HCT116 (cell line): ENCODE results near the gene ALDH3B1. TPM values are rescaled to one million over a fixed set of nuclear protein-coding genes. Genes with fewer than 3 reads are reported as not detected.

Experiments used
- ATAC-seq: fragments of 200-7000 bp; cut with Tn5 transposase; 2 replicates; pipeline ENCODE4 v1.9.1; 2020; ENCODE audit warnings: mild to moderate bottlenecking, moderate library complexity
- BruUV-seq: library from RNA; stranded (reverse); fragments of 400-500 nt; replicated peaks from 2 replicates; lab custom pipeline; 2021; lab: Mats Ljungman, UMichigan
- CTCF ChIA-PET: fragments of 300-600 bp; sonication (Branson Sonifier 250); formaldehyde crosslinking; loops from one replicate; lab custom pipeline; 2021; ENCODE audit warnings: antibody characterized with exemption; lab: Charles Lee
- POLR2A ChIA-PET: fragments of 300-600, 350-600 bp; sonication (Branson Sonifier 250); formaldehyde crosslinking; loops from one replicate; lab custom pipeline; 2021; ENCODE audit warnings: antibody characterized with exemption; lab: Charles Lee
- RAD21 ChIA-PET, 2 experiments: fragments of 300-600 bp; sonication (Branson Sonifier 250); formaldehyde crosslinking; loops; one replicate each; lab custom pipeline; 2023; ENCODE audit warnings: low total read pairs in 2 of 2; ENCODE audit not compliant: uncharacterized antibody in 2 of 2, unreplicated experiment in 2 of 2, low non-redundant PET in 1 of 2; lab: Charles Lee
- DNase-seq: peaks from one replicate; pipeline ENCODE4 v3.0.0-alpha.2; 2010; ENCODE audit warnings: low read depth, low spot score
- H2AFZ ChIP-seq: fragments of 200-600 bp; shearing (Covaris generic), sonication (generic); 2 replicates; pipeline ENCODE4 v1.6.1; 2017; ENCODE audit warnings: low read depth, mixed run types, mixed read lengths, antibody characterized with exemption, low read length; ENCODE audit not compliant: poor library complexity, severe bottlenecking
- H3K27ac ChIP-seq: 2 replicates; pipeline ENCODE4 v1.5.1; 2012; ENCODE audit warnings: low read depth, low read length
- H3K27me3 ChIP-seq: fragments of 200-600 bp; sonication (generic); 2 replicates; pipeline ENCODE4 v1.6.1; 2016; ENCODE audit warnings: mixed run types, low read length, mixed read lengths; ENCODE audit not compliant: insufficient read depth
- H3K36me3 ChIP-seq, 2 experiments: fragments of 200-500 bp in 1 of 2; fragments of 200-600 bp in 1 of 2; sonication (Bioruptor generic) in 1 of 2; sonication (generic) in 1 of 2; 2 replicates each; pipeline versions ENCODE4 v1.5.1 to v1.6.1; 2014 to 2016; ENCODE audit warnings: low read length in 2 of 2, inconsistent platforms in 1 of 2, mixed read lengths in 1 of 2, mixed run types in 1 of 2; ENCODE audit not compliant: insufficient read depth in 2 of 2, control insufficient read depth in 1 of 2
- H3K4me1 ChIP-seq, 2 experiments: fragments of 200-600 bp in 1 of 2; sonication (generic) in 1 of 2; 2 replicates each; pipeline versions ENCODE4 v1.5.1 to v1.6.1; 2012 to 2017; ENCODE audit warnings: low read length in 2 of 2, inconsistent platforms in 1 of 2, mild to moderate bottlenecking in 1 of 2, mixed read lengths in 1 of 2, mixed run types in 1 of 2, moderate library complexity in 1 of 2; ENCODE audit not compliant: insufficient read depth in 2 of 2, control insufficient read depth in 1 of 2
- H3K4me2 ChIP-seq: fragments of 200-600 bp; sonication (generic); 2 replicates; pipeline ENCODE4 v1.6.1; 2017; ENCODE audit warnings: mixed run types, low read length, mixed read lengths
- H3K4me3 ChIP-seq, 2 experiments: fragments of 200-600 bp in 1 of 2; sonication (generic) in 1 of 2; replicated peaks in 1 of 2; 2 replicates each; pipeline ENCODE4 v1.5.1; 2011 to 2016; ENCODE audit warnings: low read length in 2 of 2, control low read depth in 1 of 2, low read depth in 1 of 2, mild to moderate bottlenecking in 1 of 2, mixed read lengths in 1 of 2, mixed run types in 1 of 2
- H3K79me2 ChIP-seq: fragments of 200-600 bp; sonication (generic); 2 replicates; pipeline ENCODE4 v1.6.1; 2017; ENCODE audit warnings: mild to moderate bottlenecking, mixed run types, low read length, moderate library complexity, mixed read lengths; ENCODE audit not compliant: insufficient read depth
- H3K9ac ChIP-seq: fragments of 200-600 bp; sonication (generic); 2 replicates; pipeline ENCODE4 v1.6.1; 2016; ENCODE audit warnings: low read length, mixed read lengths
- H3K9me2 ChIP-seq: fragments of 200-600 bp; sonication (generic), shearing (Covaris generic); 2 replicates; pipeline ENCODE4 v1.6.1; 2017; ENCODE audit warnings: mixed run types, mild to moderate bottlenecking, moderate library complexity; ENCODE audit not compliant: insufficient read depth
- H3K9me3 ChIP-seq, 2 experiments: fragments of 200-500 bp in 1 of 2; fragments of 200-600 bp in 1 of 2; sonication (Bioruptor generic) in 1 of 2; sonication (generic) in 1 of 2; 2 replicates each; pipeline ENCODE4 v1.6.1; 2014 to 2017; ENCODE audit warnings: low read length in 2 of 2, mixed read lengths in 2 of 2, inconsistent platforms in 1 of 2, low read depth in 1 of 2, mild to moderate bottlenecking in 1 of 2, mixed run types in 1 of 2, moderate library complexity in 1 of 2; ENCODE audit not compliant: control insufficient read depth in 1 of 2, insufficient read depth in 1 of 2
- H4K20me1 ChIP-seq: fragments of 200-600 bp; sonication (generic), shearing (Covaris generic); 2 replicates; pipeline ENCODE4 v1.6.1; 2017; ENCODE audit warnings: mixed run types, mild to moderate bottlenecking, moderate library complexity; ENCODE audit not compliant: insufficient read depth
- ATF3 ChIP-seq: IDR thresholded peaks from 2 replicates; pipeline ENCODE4 v1.6.1; 2012
- CTCF ChIP-seq, 3 experiments: fragments of 200-600 bp in 1 of 3; sonication (generic) in 1 of 3; IDR thresholded peaks in 2 of 3; conservative IDR thresholded peaks in 1 of 3; 2 replicates each; pipeline ENCODE4 v1.5.1; 2012 to 2017; ENCODE audit warnings: low read depth in 2 of 3, low read length in 2 of 3, antibody characterized with exemption in 1 of 3, borderline replicate concordance in 1 of 3, control low read depth in 1 of 3, mild to moderate bottlenecking in 1 of 3, mixed read lengths in 1 of 3, mixed run types in 1 of 3, moderate library complexity in 1 of 3; ENCODE audit not compliant: insufficient read depth in 1 of 3
- EGR1 ChIP-seq: IDR thresholded peaks from 2 replicates; pipeline ENCODE4 v1.6.1; 2012; ENCODE audit warnings: low read depth
- EZH2 ChIP-seq: fragments of 200-600 bp; sonication (generic); IDR thresholded peaks from 2 replicates; pipeline ENCODE4 v1.6.1; 2017; ENCODE audit warnings: antibody characterized with exemption, mixed run types
- EZH2phosphoT487 ChIP-seq: fragments of 200-600 bp; IDR thresholded peaks from 2 replicates; pipeline ENCODE4 v1.6.1; 2018; ENCODE audit warnings: antibody characterized with exemption, borderline replicate concordance
- FOSL1 ChIP-seq: IDR thresholded peaks from 2 replicates; pipeline ENCODE4 v1.6.1; 2012; ENCODE audit warnings: low read depth
- JUND ChIP-seq: IDR thresholded peaks from 2 replicates; pipeline ENCODE4 v1.6.1; 2012
- MAX ChIP-seq: IDR thresholded peaks from 2 replicates; pipeline ENCODE4 v1.6.1; 2012
- POLR2A ChIP-seq: IDR thresholded peaks from 2 replicates; pipeline ENCODE4 v1.7.0; 2011; ENCODE audit warnings: borderline replicate concordance; ENCODE audit not compliant: insufficient read depth, insufficient read length; ENCODE audit errors: extremely low read depth
- POLR2AphosphoS5 ChIP-seq: IDR thresholded peaks from 2 replicates; pipeline ENCODE4 v1.6.1; 2011; ENCODE audit warnings: mild to moderate bottlenecking, low read depth, low read length, moderate library complexity
- RAD21 ChIP-seq: IDR thresholded peaks from 2 replicates; pipeline ENCODE4 v1.6.1; 2012; ENCODE audit warnings: low read depth, mild to moderate bottlenecking
- REST ChIP-seq: IDR thresholded peaks from 2 replicates; pipeline ENCODE4 v1.6.1; 2012; ENCODE audit warnings: low read depth
- SIN3A ChIP-seq: IDR thresholded peaks from 2 replicates; pipeline ENCODE4 v1.6.1; 2012; ENCODE audit warnings: low read depth
- SP1 ChIP-seq: IDR thresholded peaks from 2 replicates; pipeline ENCODE4 v1.6.1; 2012; ENCODE audit warnings: low read depth
- SRF ChIP-seq: IDR thresholded peaks from 2 replicates; pipeline ENCODE4 v1.6.1; 2012; ENCODE audit warnings: low read depth
- TCF7L2 ChIP-seq: IDR thresholded peaks from 2 replicates; pipeline ENCODE4 v1.7.0; 2011; ENCODE audit warnings: borderline replicate concordance, inconsistent platforms; ENCODE audit not compliant: insufficient read depth, insufficient read length; ENCODE audit errors: extremely low read depth
- YY1 ChIP-seq: IDR thresholded peaks from 2 replicates; pipeline ENCODE4 v1.6.1; 2011; ENCODE audit warnings: low read length, low read depth, moderate library complexity, mild to moderate bottlenecking; ENCODE audit not compliant: insufficient replicate concordance; ENCODE audit errors: extremely low read depth
- ZBTB33 ChIP-seq: IDR thresholded peaks from 2 replicates; pipeline ENCODE4 v1.6.1; 2011; ENCODE audit warnings: mild to moderate bottlenecking, low read length, moderate library complexity; ENCODE audit not compliant: insufficient replicate concordance; ENCODE audit errors: extremely low read depth
- intact Hi-C: fragments of 100-400 bp; cut with micrococcal nuclease; formaldehyde crosslinking; loops from 2 replicates; pipeline ENCODE4 v1.10.0; 2022
- total RNA-seq: library from RNA; stranded (reverse); gene quantifications from one replicate; pipeline ENCODE4 v1.2.1, GENCODE V29; 2021; ENCODE audit not compliant: unreplicated experiment

Gene ALDH3B1
- total RNA-seq, 1 experiment from 2014 or later: 25.5 TPM

GRCh38 chr11:68057807-68058206 is 47.7 kb downstream of the ALDH3B1 start:
- Histone ChIP-seq H2AFZ (no peak overlapping the region), H3K4me2 (no peak overlapping the region), H3K27me3 (no peaks in the 10 kb centered on the region), H3K9ac (no peak overlapping the region), H3K4me1 (no peaks in the 10 kb centered on the region), H3K79me2 (no peaks in the 10 kb centered on the region), H3K9me3 (no peaks in the 10 kb centered on the region), H4K20me1 (no peaks in the 10 kb centered on the region), H3K9me2 (no peaks in the 10 kb centered on the region), H3K4me3 (no peak overlapping the region), H3K36me3 (peaks cover 7 to 32% of the 10 kb centered on the region in 2 experiments; a peak in 3 of 4 replicates), H3K27ac (no peak overlapping the region)
- no TSS peak for BruUV-seq
- TF ChIP-seq EZH2phosphoT487 (no peak), FOSL1 (no peak), POLR2A (no peak), EGR1 (no peak), EZH2 (no peak), SRF (no peak), TCF7L2 (no peak), POLR2AphosphoS5 (no peak), ZBTB33 (no peak), YY1 (no peak), JUND (no peak), SP1 (no peak), ATF3 (no peak), REST (no peak), SIN3A (no peak), RAD21 (no peak), MAX (no peak), CTCF (IDR thresholded peaks at IDR 0.05 in 2 of 3, conservative IDR thresholded peaks at IDR 0.05 in 1 of 3; ENCODE audit: borderline replicate concordance in 1 of 3, insufficient read depth in 1 of 3, low read depth in 2 of 3, low read length in 2 of 3) (no peak)
- no peak for DNase-seq
- no peak for ATAC-seq
- ChIA-PET CTCF (no interaction called here), RAD21 (no interaction called here), POLR2A (no interaction called here)
- intact Hi-C loops: no loop called here
